WTC11 (cell line): ENCODE results near the gene BFSP1. TPM values are rescaled to one million over a fixed set of nuclear protein-coding genes. Genes with fewer than 3 reads are reported as not detected.

Experiments used
- CDX4 ChIP-seq: fragments of 250-450 bp; sonication (Bioruptor Pico); IDR thresholded peaks from 2 replicates; pipeline ENCODE4 v1.9.0; 2021; ENCODE audit warnings: moderate library complexity, mild to moderate bottlenecking, inconsistent platforms, borderline replicate concordance
- CREM ChIP-seq: sonication (generic); formaldehyde crosslinking; IDR thresholded peaks from 2 replicates; pipeline ENCODE4 v1.8.1; 2022; ENCODE audit warnings: mild to moderate bottlenecking, missing genetic modification reagents, moderate library complexity
- CTCF ChIP-seq: fragments of 200-600 bp; IDR thresholded peaks from 2 replicates; pipeline ENCODE4 v1.8.0; 2022; ENCODE audit warnings: antibody characterized with exemption
- E2F5 ChIP-seq: sonication (generic); formaldehyde crosslinking; IDR thresholded peaks from 2 replicates; pipeline ENCODE4 v1.8.1; 2022; ENCODE audit warnings: mild to moderate bottlenecking, moderate library complexity, missing genetic modification reagents
- ERG ChIP-seq: fragments of 250-450 bp; sonication (Bioruptor Pico); IDR thresholded peaks from 2 replicates; pipeline ENCODE4 v1.8.0; 2021; ENCODE audit warnings: mild to moderate bottlenecking
- FOXJ3 ChIP-seq: sonication (generic); formaldehyde crosslinking; IDR thresholded peaks from 2 replicates; pipeline ENCODE4 v1.9.0; 2021; ENCODE audit warnings: missing genetic modification reagents, mild to moderate bottlenecking, borderline replicate concordance
- FOXK1 ChIP-seq: sonication (generic); formaldehyde crosslinking; IDR thresholded peaks from 2 replicates; pipeline ENCODE4 v1.8.0; 2022; ENCODE audit warnings: mild to moderate bottlenecking, moderate library complexity, missing genetic modification reagents
- GTF2I ChIP-seq: fragments of 250-450 bp; sonication (Bioruptor Pico); conservative IDR thresholded peaks from 2 replicates; pipeline ENCODE4 v1.4.0; 2021; ENCODE audit warnings: mild to moderate bottlenecking
- IRF2 ChIP-seq: sonication (generic); formaldehyde crosslinking; IDR thresholded peaks from 2 replicates; pipeline ENCODE4 v1.8.0; 2022; ENCODE audit warnings: low read depth, missing genetic modification reagents, borderline replicate concordance
- JAZF1 ChIP-seq: fragments of 250-450 bp; sonication (Bioruptor Pico); IDR thresholded peaks from 2 replicates; pipeline ENCODE4 v1.9.0; 2021; ENCODE audit warnings: moderate library complexity, mild to moderate bottlenecking, inconsistent platforms
- MAX ChIP-seq: sonication (generic); formaldehyde crosslinking; IDR thresholded peaks from 2 replicates; pipeline ENCODE4 v1.8.0; 2022; ENCODE audit warnings: mild to moderate bottlenecking, missing genetic modification reagents
- NR2C2 ChIP-seq: sonication (generic); formaldehyde crosslinking; IDR thresholded peaks from 2 replicates; pipeline ENCODE4 v1.8.0; 2022; ENCODE audit warnings: mild to moderate bottlenecking, missing genetic modification reagents
- OVOL2 ChIP-seq: fragments of 250-450 bp; sonication (Bioruptor Pico); IDR thresholded peaks from 2 replicates; pipeline ENCODE4 v1.9.0; 2021; ENCODE audit warnings: mild to moderate bottlenecking, borderline replicate concordance
- SMAD4 ChIP-seq: sonication (generic); formaldehyde crosslinking; IDR thresholded peaks from 2 replicates; pipeline ENCODE4 v1.8.0; 2022; ENCODE audit warnings: mild to moderate bottlenecking, missing genetic modification reagents
- SP1 ChIP-seq: sonication (generic); formaldehyde crosslinking; conservative IDR thresholded peaks from 2 replicates; pipeline ENCODE4 v1.8.1; 2022; ENCODE audit warnings: missing genetic modification reagents
- TEAD1 ChIP-seq: sonication (generic); formaldehyde crosslinking; IDR thresholded peaks from 2 replicates; pipeline ENCODE4 v1.8.0; 2022; ENCODE audit warnings: mild to moderate bottlenecking, missing genetic modification reagents
- TEAD4 ChIP-seq: sonication (generic); formaldehyde crosslinking; IDR thresholded peaks from 2 replicates; pipeline ENCODE4 v1.8.0; 2022; ENCODE audit warnings: mild to moderate bottlenecking, missing genetic modification reagents
- TP53 ChIP-seq: sonication (generic); formaldehyde crosslinking; IDR thresholded peaks from 2 replicates; pipeline ENCODE4 v1.8.1; 2023; ENCODE audit warnings: mild to moderate bottlenecking, missing genetic modification reagents
- USF2 ChIP-seq: sonication (generic); formaldehyde crosslinking; IDR thresholded peaks from 2 replicates; pipeline ENCODE4 v1.8.1; 2023; ENCODE audit warnings: mild to moderate bottlenecking, missing genetic modification reagents, moderate library complexity
- ZBTB43 ChIP-seq: sonication (generic); formaldehyde crosslinking; IDR thresholded peaks from 2 replicates; pipeline ENCODE4 v1.8.1; 2023; ENCODE audit warnings: mild to moderate bottlenecking, missing genetic modification reagents
- ZMAT4 ChIP-seq: fragments of 250-450 bp; sonication (Bioruptor Pico); IDR thresholded peaks from 2 replicates; pipeline ENCODE4 v1.9.0; 2021; ENCODE audit warnings: mild to moderate bottlenecking
- ZNF138 ChIP-seq: sonication (generic); formaldehyde crosslinking; conservative IDR thresholded peaks from 2 replicates; pipeline ENCODE4 v1.8.1; 2022; ENCODE audit warnings: mild to moderate bottlenecking, moderate library complexity, missing genetic modification reagents
- ZNF263 ChIP-seq: sonication (generic); formaldehyde crosslinking; IDR thresholded peaks from 2 replicates; pipeline ENCODE4 v1.8.1; 2022; ENCODE audit warnings: low read depth, mild to moderate bottlenecking, moderate library complexity, missing genetic modification reagents
- ZNF317 ChIP-seq: sonication (generic); formaldehyde crosslinking; IDR thresholded peaks from 2 replicates; pipeline ENCODE4 v1.8.1; 2023; ENCODE audit warnings: low read depth, mild to moderate bottlenecking, moderate library complexity, missing genetic modification reagents, borderline replicate concordance
- ZNF423 ChIP-seq: fragments of 250-450 bp; sonication (Bioruptor Pico); IDR thresholded peaks from 2 replicates; pipeline ENCODE4 v2.1.2; 2022; ENCODE audit warnings: mild to moderate bottlenecking, moderate library complexity
- ZNF425 ChIP-seq: fragments of 250-450 bp; sonication (Bioruptor Pico); conservative IDR thresholded peaks from 2 replicates; pipeline ENCODE4 v1.9.0; 2021; ENCODE audit warnings: mild to moderate bottlenecking
- ZNF671 ChIP-seq: fragments of 250-450 bp; sonication (Bioruptor Pico); IDR thresholded peaks from 2 replicates; pipeline ENCODE4 v1.8.0; 2021; ENCODE audit warnings: mild to moderate bottlenecking
- ZSCAN18 ChIP-seq: fragments of 250-450 bp; sonication (Bioruptor Pico); IDR thresholded peaks from 2 replicates; pipeline ENCODE4 v2.1.2; 2022; ENCODE audit warnings: mild to moderate bottlenecking, moderate library complexity
- total RNA-seq: library from RNA; stranded (reverse); gene quantifications from 3 replicates; pipeline ENCODE4 v1.2.3, GENCODE V29; 2021

Gene BFSP1
- total RNA-seq, 1 experiment from 2014 or later = 3.0 TPM

- TF ChIP-seq ZNF263 (CRISPR knock-in tag) (no peak), SP1 (CRISPR knock-in tag) (0 out of 2 replicates have a peak, but pooled peaks have one; percentile 28), FOXK1 (CRISPR knock-in tag) (peak; percentile 44; the same call in 1 of the 2 replicates), JAZF1 (CRISPR knock-in tag) (no peak), IRF2 (CRISPR knock-in tag) (no peak), E2F5 (CRISPR knock-in tag) (no peak), TEAD1 (CRISPR knock-in tag) (no peak), NR2C2 (CRISPR knock-in tag) (no peak), ZMAT4 (CRISPR knock-in tag) (no peak), CREM (CRISPR knock-in tag) (no peak), ZNF425 (no peak), ZNF423 (CRISPR knock-in tag) (no peak), USF2 (CRISPR knock-in tag) (peak; percentile 33; the same call in 1 of the 2 replicates), TEAD4 (CRISPR knock-in tag) (no peak), GTF2I (CRISPR knock-in tag) (no peak), TP53 (CRISPR knock-in tag) (no peak), OVOL2 (no peak), CDX4 (CRISPR knock-in tag) (no peak), ERG (no peak), FOXJ3 (no peak), ZBTB43 (0 out of 2 replicates have a peak, but pooled peaks have one; percentile 65), ZNF317 (CRISPR knock-in tag) (0 out of 2 replicates have a peak, but pooled peaks have one; percentile 52), ZSCAN18 (CRISPR knock-in tag) (no peak), ZNF138 (CRISPR knock-in tag) (no peak), CTCF (peak; percentile 29; the same call in 1 of the 2 replicates), MAX (CRISPR knock-in tag) (peak; percentile 96), ZNF671 (no peak), SMAD4 (CRISPR knock-in tag) (no peak)
Measured at GRCh38 chr20:17504898-17505635, 26.1 kb downstream of the BFSP1 start (continued).
